WTC11 (cell line): ENCODE measurements around the gene VSTM2L.

Source experiments
- ATF3 ChIP-seq: sonication (generic); formaldehyde crosslinking; conservative IDR thresholded peaks from 2 replicates; pipeline ENCODE4 v1.8.1; 2022; ENCODE audit warnings: mild to moderate bottlenecking, missing genetic modification reagents
- CTCF ChIP-seq: fragments of 200-600 bp; IDR thresholded peaks from 2 replicates; pipeline ENCODE4 v1.8.0; 2022; ENCODE audit warnings: antibody characterized with exemption
- FOXJ3 ChIP-seq: sonication (generic); formaldehyde crosslinking; IDR thresholded peaks from 2 replicates; pipeline ENCODE4 v1.9.0; 2021; ENCODE audit warnings: missing genetic modification reagents, mild to moderate bottlenecking, borderline replicate concordance
- GABPB1 ChIP-seq: sonication (generic); formaldehyde crosslinking; IDR thresholded peaks from 2 replicates; pipeline ENCODE4 v1.8.1; 2023; ENCODE audit warnings: mild to moderate bottlenecking, missing genetic modification reagents
- JUN ChIP-seq: sonication (generic); formaldehyde crosslinking; IDR thresholded peaks from 2 replicates; pipeline ENCODE4 v1.8.0; 2023; ENCODE audit warnings: mild to moderate bottlenecking, missing genetic modification reagents
- MAX ChIP-seq: sonication (generic); formaldehyde crosslinking; IDR thresholded peaks from 2 replicates; pipeline ENCODE4 v1.8.0; 2022; ENCODE audit warnings: mild to moderate bottlenecking, missing genetic modification reagents
- NFE2L1 ChIP-seq: sonication (generic); formaldehyde crosslinking; IDR thresholded peaks from 2 replicates; pipeline ENCODE4 v1.8.1; 2023; ENCODE audit warnings: missing genetic modification reagents
- PREB ChIP-seq: sonication (generic); formaldehyde crosslinking; IDR thresholded peaks from 2 replicates; pipeline ENCODE4 v1.8.1; 2022; ENCODE audit warnings: mild to moderate bottlenecking, missing genetic modification reagents, moderate library complexity, borderline replicate concordance
- USF2 ChIP-seq: sonication (generic); formaldehyde crosslinking; IDR thresholded peaks from 2 replicates; pipeline ENCODE4 v1.8.1; 2023; ENCODE audit warnings: mild to moderate bottlenecking, missing genetic modification reagents, moderate library complexity
- ZNF281 ChIP-seq: sonication (generic); formaldehyde crosslinking; IDR thresholded peaks from 2 replicates; pipeline ENCODE4 v1.8.0; 2023; ENCODE audit warnings: mild to moderate bottlenecking, missing genetic modification reagents
- ZNF317 ChIP-seq: sonication (generic); formaldehyde crosslinking; IDR thresholded peaks from 2 replicates; pipeline ENCODE4 v1.8.1; 2023; ENCODE audit warnings: low read depth, mild to moderate bottlenecking, moderate library complexity, missing genetic modification reagents, borderline replicate concordance

- TF ChIP-seq MAX (CRISPR knock-in tag) (no peak), NFE2L1 (no peak), USF2 (no peak), ATF3 (CRISPR knock-in tag) (no peak), JUN (no peak), ZNF317 (CRISPR knock-in tag) (no peak), CTCF (no peak), GABPB1 (CRISPR knock-in tag) (no peak), PREB (CRISPR knock-in tag) (no peak), FOXJ3 (CRISPR knock-in tag) (no peak), ZNF281 (CRISPR knock-in tag) (no peak)
Observed at GRCh38 chr20:37940858-37941257, 37.9 kb downstream of the VSTM2L start.
